K562 (cell line): ENCODE results near the gene PGPEP1. TPM values are rescaled to one million over a fixed set of nuclear protein-coding genes. Genes with fewer than 3 reads are reported as not detected.

Experiments used
- C11orf30 ChIP-seq: fragments of 450-650 bp; IDR thresholded peaks from 2 replicates; pipeline ENCODE4 v1.6.1; 2016; ENCODE audit warnings: low read depth, mild to moderate bottlenecking
- DMBX1 ChIP-seq: fragments of 250-450 bp; sonication (Bioruptor Pico); IDR thresholded peaks from 2 replicates; pipeline ENCODE4 v1.8.0; 2022; ENCODE audit warnings: inconsistent platforms, mild to moderate bottlenecking, moderate library complexity, borderline replicate concordance
- GABPA ChIP-seq: fragments of 200-800 bp; sonication (Bioruptor generic); conservative IDR thresholded peaks from 2 replicates; pipeline ENCODE4 v1.6.1; 2016; ENCODE audit warnings: low read depth, missing genetic modification characterization, missing compliant biosample characterization
- HNRNPK ChIP-seq: fragments of 200-400 bp; formaldehyde crosslinking; IDR thresholded peaks from one replicate; pipeline ENCODE4 v1.6.1; 2018; ENCODE audit warnings: mild to moderate bottlenecking, low read depth, low read length; ENCODE audit not compliant: poor library complexity, severe bottlenecking
- ILK ChIP-seq: fragments of 450-650 bp; IDR thresholded peaks from 2 replicates; pipeline ENCODE4 v1.6.1; 2016; ENCODE audit warnings: missing genetic modification characterization, low read depth, mild to moderate bottlenecking, missing compliant biosample characterization, moderate library complexity, borderline replicate concordance
- NEUROD1 ChIP-seq: fragments of 150-350 bp; IDR thresholded peaks from 2 replicates; pipeline ENCODE4 v1.6.1; 2014; ENCODE audit warnings: borderline replicate concordance, low read length, low read depth; ENCODE audit not compliant: partially characterized antibody
- NFE2 ChIP-seq: IDR thresholded peaks from 2 replicates; pipeline ENCODE4 v1.6.1; 2014; ENCODE audit warnings: antibody characterized with exemption, low read depth
- PHF8 ChIP-seq: fragments of 200-600 bp; sonication (generic); IDR thresholded peaks from 2 replicates; pipeline ENCODE4 v1.6.1; 2012; ENCODE audit warnings: mixed run types, mild to moderate bottlenecking, inconsistent platforms, low read length, moderate library complexity, borderline replicate concordance
- TCF7L2 ChIP-seq: fragments of 150-350 bp; IDR thresholded peaks from 2 replicates; pipeline ENCODE4 v1.6.1; 2016; ENCODE audit warnings: low read depth, mild to moderate bottlenecking, low read length, moderate library complexity
- THRB ChIP-seq: fragments of 450-650 bp; formaldehyde crosslinking; conservative IDR thresholded peaks from 2 replicates; pipeline ENCODE4 v1.4.0; 2022; ENCODE audit warnings: mild to moderate bottlenecking, missing genetic modification characterization
- TRIM24 ChIP-seq, 2 experiments: fragments of 450-650 bp; IDR thresholded peaks; 2 replicates each; pipeline ENCODE4 v1.6.1; 2016
- ZBTB11 ChIP-seq, 3 experiments: fragments of 200-800 bp in 1 of 3; fragments of 250-450 bp in 1 of 3; fragments of 450-650 bp in 1 of 3; sonication (Bioruptor Pico) in 1 of 3; sonication (Bioruptor generic) in 1 of 3; formaldehyde crosslinking in 1 of 3; IDR thresholded peaks; 2 replicates each; pipeline versions ENCODE4 v1.6.1 to v1.8.0; 2016 to 2022; ENCODE audit warnings: mild to moderate bottlenecking in 2 of 3, missing genetic modification characterization in 2 of 3, missing compliant biosample characterization in 1 of 3, moderate library complexity in 1 of 3
- ZNF280A ChIP-seq: fragments of 450-650 bp; IDR thresholded peaks from 2 replicates; pipeline ENCODE4 v1.6.1; 2018; ENCODE audit warnings: mild to moderate bottlenecking, low read depth; ENCODE audit not compliant: partially characterized antibody
- ZNF395 ChIP-seq: fragments of 200-800 bp; sonication (Bioruptor generic); IDR thresholded peaks from 2 replicates; pipeline ENCODE4 v1.6.1; 2017; ENCODE audit warnings: missing genetic modification characterization, missing compliant biosample characterization
- polyA plus RNA-seq, 8 experiments: library from polyadenylated mRNA; depleted of rRNA in 4 of 8; stranded (reverse) in 5 of 8; unstranded in 3 of 8; fragments of >200 nt; fragmentation: Nextera tagmentation in 2 of 8; fragmentation: Illumina TruSeq in 1 of 8; extraction: Ambion mirVana in 2 of 8; extraction: Trizol in 1 of 8; gene quantifications; 2 replicates each; pipeline versions ENCODE4 v1.2.1 to v1.2.3, GENCODE V29; 2011 to 2014; ENCODE audit warnings: inconsistent platforms in 1 of 8, missing spikeins in 1 of 8
- total RNA-seq, 7 experiments: library from RNA; depleted of rRNA in 6 of 7; stranded (reverse); fragments of >200 nt in 6 of 7; fragmentation: Illumina TruSeq in 2 of 7; extraction: Trizol in 2 of 7; gene quantifications; 2 replicates each; pipeline versions ENCODE4 v1.2.1 to v1.2.3, GENCODE V29; 2011 to 2021; ENCODE audit warnings: low replicate concordance in 1 of 7
- TF ChIP-seq, protein P1 (sequence below): sonication (generic); formaldehyde crosslinking; IDR thresholded peaks from 2 replicates; pipeline ENCODE4 v1.8.0; 2022; ENCODE audit warnings: mild to moderate bottlenecking, low read depth, missing genetic modification reagents

PGPEP1 gene
- total and polyA plus RNA-seq, 9 of the 15 experiments (the other 6 are each of a cell fraction or from before 2014, with no cell fraction given), result 10.0 to 69.6 (median 33.5) TPM

DNA sequence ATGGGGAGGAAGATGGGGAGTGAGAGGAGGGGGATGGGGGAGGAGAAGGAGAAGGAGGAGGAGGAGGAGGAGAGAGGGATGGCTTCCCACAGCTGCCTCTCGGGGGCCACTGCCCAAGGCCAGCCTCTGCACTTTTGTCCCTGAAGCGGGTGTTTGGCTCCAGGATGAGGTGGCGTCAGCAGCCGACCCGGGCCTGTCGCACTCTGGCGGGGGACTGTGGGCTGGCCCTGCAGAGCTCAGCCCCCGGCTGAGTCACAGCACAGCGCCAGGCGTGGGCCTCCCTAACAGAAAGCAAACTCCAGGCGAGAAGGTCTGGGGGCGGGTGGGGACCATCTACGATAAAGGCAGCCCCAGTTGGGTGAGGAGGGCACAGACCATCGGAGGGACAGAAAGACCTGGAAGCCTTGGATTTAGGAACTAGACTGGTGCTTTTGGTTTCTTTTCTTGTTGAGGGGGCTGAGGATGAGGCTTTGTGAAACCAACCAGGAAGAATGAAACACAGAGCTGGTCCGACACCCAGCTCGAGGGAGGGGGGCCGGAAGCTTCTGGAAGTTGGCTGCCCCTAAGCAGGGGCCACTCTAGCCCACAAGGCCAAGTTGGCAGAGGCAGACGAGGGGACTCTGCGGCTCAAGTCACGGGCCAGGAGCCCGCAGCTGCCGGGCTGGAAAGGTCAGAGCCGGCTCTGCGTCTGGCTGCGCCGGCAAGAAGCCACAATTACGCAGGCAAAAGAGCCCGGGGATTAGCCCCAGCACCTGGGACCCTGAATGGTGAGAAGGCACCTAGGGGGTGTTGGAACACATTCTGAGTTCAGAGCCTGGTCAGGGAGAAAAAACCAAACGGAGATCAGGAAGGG, 35.7 kb upstream of the PGPEP1 start (continued):
- TF ChIP-seq HNRNPK (peak; percentile 54), NEUROD1 (peak; percentile 73), ILK (tag) (no peak), TCF7L2 (no peak), ZNF280A (no peak), PHF8 (peak; percentile 68; the same call in 1 of the 2 replicates), DMBX1 (CRISPR knock-in tag) (0 out of 2 replicates have a peak, but pooled peaks have one; percentile 19), TRIM24 (IDR thresholded peaks at IDR 0.05) (no peak), THRB (CRISPR knock-in tag) (no peak), ZBTB11 (CRISPR knock-in tag; IDR thresholded peaks at IDR 0.05) (peak in 1 of 3 experiments; percentile 55; a peak in 1 of 6 replicates), C11orf30 (peak; percentile 29; the same call in 1 of the 2 replicates), GABPA (tag) (peak; percentile 72), ZNF395 (CRISPR knock-in tag) (0 out of 2 replicates have a peak, but pooled peaks have one; percentile 25), NFE2 (peak; percentile 54)
- TF ChIP-seq, protein P1, sequence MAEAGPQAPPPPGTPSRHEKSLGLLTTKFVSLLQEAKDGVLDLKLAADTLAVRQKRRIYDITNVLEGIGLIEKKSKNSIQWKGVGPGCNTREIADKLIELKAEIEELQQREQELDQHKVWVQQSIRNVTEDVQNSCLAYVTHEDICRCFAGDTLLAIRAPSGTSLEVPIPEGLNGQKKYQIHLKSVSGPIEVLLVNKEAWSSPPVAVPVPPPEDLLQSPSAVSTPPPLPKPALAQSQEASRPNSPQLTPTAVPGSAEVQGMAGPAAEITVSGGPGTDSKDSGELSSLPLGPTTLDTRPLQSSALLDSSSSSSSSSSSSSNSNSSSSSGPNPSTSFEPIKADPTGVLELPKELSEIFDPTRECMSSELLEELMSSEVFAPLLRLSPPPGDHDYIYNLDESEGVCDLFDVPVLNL (CRISPR knock-in tag), result no peak
